Jurkat, Clone E6-1 (cell line): Measurements from ENCODE around the gene RHBDL3.
A peak's percentile ranks its signal among the peaks of the same experiment; 100 is the strongest.
"Not testable (repeated sequence)": the region's sequence is repeated elsewhere in the genome, so short reads cannot be mapped to it uniquely, and the experiment has no call there.

ENCODE experiments used
- DNase-seq: peaks from one replicate; pipeline ENCODE4 v3.0.0-alpha.2; 2011; ENCODE audit warnings: low read depth, low spot score
- H3K4me3 ChIP-seq: 2 replicates; pipeline ENCODE4 v1.5.1; 2011; ENCODE audit warnings: mild to moderate bottlenecking, low read length, control low read depth, moderate library complexity

RHBDL3 gene

DNA sequence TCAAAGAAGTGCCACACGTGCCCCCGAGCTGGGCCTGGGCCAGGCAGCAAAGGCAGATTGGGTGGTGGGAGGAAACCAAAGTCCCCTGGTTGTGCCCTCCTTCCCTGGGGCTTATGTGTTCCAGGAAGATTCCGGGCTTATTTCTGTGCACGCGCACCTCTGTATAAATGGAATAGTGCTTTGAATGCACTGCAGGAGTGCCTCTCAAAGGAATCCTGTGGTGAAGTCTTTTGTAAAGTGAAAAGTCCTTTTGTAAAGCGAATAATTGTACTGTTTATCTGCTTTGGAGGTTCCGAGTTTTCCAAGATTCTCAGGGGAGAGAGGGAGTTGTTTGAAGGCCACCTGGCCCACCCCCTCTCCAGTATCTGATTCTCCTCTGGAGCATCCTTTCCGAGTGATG lies 49.5 kb downstream of the RHBDL3 start:
- DNase-seq = no peak
- H3K4me3 ChIP-seq = no peak overlapping the region

DNA sequence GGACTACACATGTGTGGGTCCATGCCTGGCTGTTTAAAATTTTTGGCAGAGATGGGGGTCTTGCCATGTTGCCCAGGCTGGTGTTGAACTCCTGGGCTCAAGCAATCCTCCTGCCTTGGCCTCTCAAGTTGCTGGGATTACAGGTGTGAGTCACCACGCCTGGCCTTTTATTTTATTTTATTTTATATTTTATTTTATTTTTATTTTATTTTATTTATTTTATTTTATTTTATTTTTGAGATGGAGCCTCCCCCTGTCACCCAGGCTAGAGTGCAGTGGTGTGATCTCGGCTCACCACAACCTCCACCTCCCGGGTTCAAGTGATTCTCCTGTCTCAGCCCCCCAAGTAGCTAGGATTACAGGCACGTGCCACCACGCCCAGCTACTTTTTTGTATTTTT lies 51.0 kb downstream of the RHBDL3 start:
- DNase-seq, H3K4me3 ChIP-seq: not testable (repeated sequence)

DNA sequence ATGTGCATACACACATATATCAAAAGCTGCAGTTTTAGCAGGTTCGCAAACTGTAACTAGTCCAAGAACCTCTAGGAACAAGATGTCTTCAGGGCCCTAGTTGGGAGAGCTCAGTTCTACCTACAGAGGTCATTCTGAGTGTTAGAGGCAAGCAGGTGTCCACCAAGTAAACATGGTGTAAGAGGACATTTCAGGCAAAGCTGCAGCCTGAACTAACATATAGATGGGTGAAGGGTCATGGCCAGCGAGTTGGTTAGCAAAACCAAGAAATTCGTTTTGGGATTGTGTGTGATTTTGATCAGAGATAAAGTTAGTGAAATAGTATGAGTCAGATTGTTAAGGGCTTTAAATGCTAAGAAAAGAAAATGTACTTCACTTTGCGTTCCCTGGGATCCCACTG lies 51.7 kb downstream of the RHBDL3 start:
- no peak overlapping the region for H3K4me3 ChIP-seq
- no peak for DNase-seq

DNA sequence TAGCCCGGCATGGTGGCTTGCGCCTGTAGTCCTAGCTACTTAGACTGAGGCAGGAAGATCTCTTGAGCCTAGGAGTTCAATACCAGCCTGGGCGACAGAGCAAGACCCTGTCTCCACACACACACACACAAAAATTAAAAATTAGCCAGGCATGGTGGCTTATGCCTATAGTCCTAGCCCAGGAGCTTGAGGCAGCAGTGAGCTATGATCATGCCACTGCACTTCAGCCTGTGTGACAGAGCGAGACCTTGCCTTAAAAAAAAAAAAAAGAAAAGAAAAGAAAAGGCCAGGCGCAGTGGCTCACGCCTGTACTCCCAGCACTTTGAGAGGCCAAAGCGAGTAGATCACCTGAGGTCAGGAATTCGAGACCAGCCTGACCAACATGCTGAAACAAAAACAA lies 52.4 kb downstream of the RHBDL3 start:
- no peak for DNase-seq
- H3K4me3 ChIP-seq = no peak overlapping the region

DNA sequence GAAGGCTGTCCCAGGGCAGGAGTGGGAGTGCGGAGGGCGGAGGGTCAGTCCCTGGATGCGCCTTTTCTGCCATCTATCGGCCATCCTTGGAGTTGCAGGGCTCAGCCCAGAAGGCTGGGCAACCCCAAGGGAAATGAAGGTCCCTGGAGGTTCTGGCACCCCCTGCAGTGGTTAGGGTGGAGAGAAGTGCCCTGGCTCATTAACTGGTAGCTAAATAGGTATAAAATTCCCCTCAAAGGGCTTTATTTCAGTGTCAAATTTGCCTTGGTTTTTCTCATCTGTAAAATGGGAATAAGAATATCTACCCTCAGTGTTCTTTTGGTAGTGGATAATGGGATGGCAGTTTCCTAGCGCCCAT lies 53.9 kb downstream of the RHBDL3 start:
- DNase-seq = peak; percentile 27
- no peak overlapping the region for H3K4me3 ChIP-seq

- DNase-seq, H3K4me3 ChIP-seq: not testable (repeated sequence)
Observed at GRCh38 chr17:32320080-32320479, 54.4 kb downstream of the RHBDL3 start.

- DNase-seq = no peak
- H3K4me3 ChIP-seq = no peak overlapping the region
Observed at GRCh38 chr17:32320847-32321246, 55.2 kb downstream of the RHBDL3 start.

GRCh38 chr17:32323046-32323445 lies 57.4 kb downstream of the RHBDL3 start:
- H3K4me3 ChIP-seq = no peak overlapping the region
- no peak for DNase-seq

- H3K4me3 ChIP-seq = no peak overlapping the region
- DNase-seq = no peak
Observed at GRCh38 chr17:32323811-32324491, 58.3 kb downstream of the RHBDL3 start.

- DNase-seq = no peak
- no peak overlapping the region for H3K4me3 ChIP-seq
Observed at GRCh38 chr17:32327911-32328310, 62.3 kb downstream of the RHBDL3 start.

- no peak for DNase-seq
- H3K4me3 ChIP-seq = no peak overlapping the region
Observed at GRCh38 chr17:32330147-32330546, 64.5 kb downstream of the RHBDL3 start.

DNA sequence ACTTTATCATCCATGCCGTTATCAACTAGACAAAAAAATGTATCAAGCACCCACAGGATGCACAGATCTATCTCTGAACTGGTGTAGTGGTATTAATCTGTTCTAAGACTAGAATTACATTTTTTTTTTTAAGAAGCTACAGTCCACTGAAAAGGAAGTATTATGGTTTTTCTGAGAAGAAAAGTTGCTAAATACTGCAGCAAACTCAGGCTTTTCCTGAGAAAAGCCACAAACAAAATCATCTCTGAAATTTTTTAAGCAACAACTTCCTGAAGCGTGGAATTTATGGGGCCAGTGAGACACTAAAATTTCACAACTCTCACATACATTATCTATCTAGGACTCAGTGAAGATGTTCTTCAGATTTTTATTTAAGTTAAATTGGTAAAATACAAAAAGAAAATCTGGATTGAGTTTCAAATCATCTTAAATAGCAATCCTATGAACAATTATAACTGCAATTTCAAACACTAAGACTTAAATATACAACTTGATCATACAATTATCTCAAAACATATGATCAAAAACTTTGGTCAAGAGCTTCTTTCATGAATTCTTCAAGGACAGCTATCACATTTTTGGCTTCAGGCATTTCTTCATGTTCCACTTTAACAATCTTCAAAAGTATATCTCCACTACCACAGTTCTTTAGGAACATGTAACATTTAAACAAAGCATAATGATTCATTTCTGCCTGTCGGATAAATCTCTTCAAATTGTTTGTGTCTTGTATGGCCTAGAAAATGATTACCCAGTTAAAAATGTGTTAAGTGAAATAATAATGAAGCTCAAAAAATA lies 65.8 kb downstream of the RHBDL3 start:
- no peak overlapping the region for H3K4me3 ChIP-seq
- no peak for DNase-seq

DNA sequence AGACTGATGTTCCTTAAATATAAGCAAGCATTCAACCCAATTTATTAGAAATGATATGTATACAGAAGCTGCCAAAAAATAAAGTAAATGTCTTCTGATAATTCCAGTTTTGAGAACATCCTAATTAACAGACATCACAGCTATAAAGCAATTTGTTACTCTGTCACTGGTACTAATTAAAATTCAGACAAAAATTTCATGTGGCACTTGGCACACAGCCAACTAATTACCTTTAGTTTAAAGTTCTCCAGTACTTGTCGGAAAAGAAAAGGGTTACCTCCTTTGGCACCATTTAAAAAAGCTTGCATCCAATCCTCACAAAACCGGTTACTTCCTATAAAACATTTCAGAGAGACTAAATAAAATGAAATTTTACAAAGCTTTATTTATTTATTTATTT lies 67.6 kb downstream of the RHBDL3 start:
- no peak overlapping the region for H3K4me3 ChIP-seq
- no peak for DNase-seq

DNA sequence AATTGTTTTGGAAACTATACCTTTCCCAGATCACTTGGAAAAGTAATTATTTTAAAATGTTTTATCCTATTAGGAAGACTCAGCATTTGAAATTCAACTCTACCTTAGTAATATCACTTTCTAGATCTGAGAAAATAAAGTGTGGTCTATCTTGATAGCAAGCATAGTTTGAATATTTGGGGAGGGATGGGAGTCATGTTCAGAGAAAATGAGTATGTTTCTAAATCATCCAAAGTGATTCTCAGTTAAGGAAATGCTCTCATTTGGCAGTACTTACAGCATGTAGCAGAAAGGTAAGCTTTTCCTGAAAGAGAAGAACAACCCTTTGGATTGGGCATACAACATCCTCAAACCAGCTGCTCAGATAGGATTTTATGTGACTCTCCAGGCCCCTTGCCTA lies 69.4 kb downstream of the RHBDL3 start:
- H3K4me3 ChIP-seq = no peak overlapping the region
- DNase-seq = no peak

DNA sequence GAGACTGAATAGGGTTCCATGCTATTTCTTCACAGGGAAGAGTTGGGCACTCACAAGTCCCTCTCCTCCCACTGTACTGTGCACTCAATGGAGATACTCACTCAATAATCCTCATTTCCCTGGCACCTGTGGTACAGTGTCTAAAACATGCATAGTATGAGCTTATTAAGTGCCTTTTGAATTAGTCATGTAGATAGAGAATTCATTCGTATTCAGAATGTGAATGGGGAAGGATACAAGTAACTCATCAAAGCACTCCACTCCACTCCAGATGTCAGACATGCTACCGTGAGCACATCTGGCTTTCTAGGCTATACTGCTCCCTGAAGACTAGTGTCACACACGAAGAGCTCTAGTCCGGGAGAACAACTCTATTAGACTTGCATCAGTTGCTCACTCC lies 70.1 kb downstream of the RHBDL3 start:
- no peak overlapping the region for H3K4me3 ChIP-seq
- no peak for DNase-seq

GRCh38 chr17:32341141-32341856 lies 75.7 kb downstream of the RHBDL3 start:
- peak overlapping the region; percentile 65 for H3K4me3 ChIP-seq
- DNase-seq = peak; percentile 85

GRCh38 chr17:32341857-32342602 lies 76.4 kb downstream of the RHBDL3 start, which contains the start of gene C17orf75:
Gene C17orf75, minus strand, starts transcription at chr17:32342173. Its CDS starts 34 bp downstream, at chr17:32342139.
- peak within 1 kb of the TSS; percentile 65 for H3K4me3 ChIP-seq
- DNase-seq = peak; percentile 77

GRCh38 chr17:32342603-32343325 lies 77.1 kb downstream of the RHBDL3 start:
- H3K4me3 ChIP-seq = peak overlapping the region; percentile 65
- DNase-seq = peak; percentile 14
